PFSK-1 (cell line): Measurements from ENCODE around the gene PDZD2.

Source experiments
- FOXP2 ChIP-seq: optimal IDR thresholded peaks from 2 replicates; pipeline ENCODE3; 2011; ENCODE audit warnings: borderline replicate concordance, control low read depth, inconsistent platforms; ENCODE audit not compliant: insufficient read depth; ENCODE audit errors: extremely low read length, extremely low read depth
- POLR2AphosphoS5 ChIP-seq: IDR thresholded peaks from 2 replicates; pipeline ENCODE4 v1.6.1; 2012; ENCODE audit warnings: low read depth, mild to moderate bottlenecking, control low read depth, low read length, moderate library complexity
- REST ChIP-seq, 2 experiments: IDR thresholded peaks; 2 replicates each; pipeline versions ENCODE4 v1.6.1 to v1.8.0; 2011 to 2012; ENCODE audit warnings: low read depth in 2 of 2, low read length in 2 of 2, control low read depth in 1 of 2, inconsistent platforms in 1 of 2, mild to moderate bottlenecking in 1 of 2, moderate library complexity in 1 of 2; ENCODE audit not compliant: insufficient read depth in 1 of 2
- SIN3A ChIP-seq: IDR thresholded peaks from 2 replicates; pipeline ENCODE4 v1.6.1; 2012; ENCODE audit warnings: mild to moderate bottlenecking, low read length, moderate library complexity, borderline replicate concordance; ENCODE audit not compliant: insufficient read depth
- TAF1 ChIP-seq: IDR thresholded peaks from 2 replicates; pipeline ENCODE4 v1.6.1; 2012; ENCODE audit warnings: low read length, control low read depth, borderline replicate concordance; ENCODE audit not compliant: insufficient read depth

The PDZD2 gene

GRCh38 chr5:31688515-31689092 lies 49.7 kb downstream of the PDZD2 start:
- TF ChIP-seq SIN3A (no peak), FOXP2 (no peak), REST (IDR thresholded peaks at IDR 0.05; ENCODE audit: insufficient read depth in 1 of 2, low read depth in 2 of 2, low read length in 2 of 2) (no peak), POLR2AphosphoS5 (no peak), TAF1 (no peak)

- no peak for TF ChIP-seq POLR2AphosphoS5
These were observed 53.8 kb downstream of the PDZD2 start for GRCh38 chr5:31692561-31693221.

- TF ChIP-seq TAF1 (no peak), REST (IDR thresholded peaks at IDR 0.05; ENCODE audit: insufficient read depth in 1 of 2, low read depth in 2 of 2, low read length in 2 of 2) (no peak), SIN3A (no peak), POLR2AphosphoS5 (no peak), FOXP2 (no peak)
These were observed 59.7 kb downstream of the PDZD2 start for GRCh38 chr5:31698673-31699072.

- TF ChIP-seq FOXP2 (no peak), SIN3A (no peak), POLR2AphosphoS5 (no peak), REST (IDR thresholded peaks at IDR 0.05; ENCODE audit: insufficient read depth in 1 of 2, low read depth in 2 of 2, low read length in 2 of 2) (no peak), TAF1 (no peak)
These were observed 62.8 kb downstream of the PDZD2 start for GRCh38 chr5:31701642-31702299.

GRCh38 chr5:31702712-31703111 lies 63.8 kb downstream of the PDZD2 start:
- no peak for TF ChIP-seq POLR2AphosphoS5
- TF ChIP-seq FOXP2 = no peak
- no peak for TF ChIP-seq TAF1
- TF ChIP-seq REST (IDR thresholded peaks at IDR 0.05; ENCODE audit: insufficient read depth in 1 of 2, low read depth in 2 of 2, low read length in 2 of 2) = no peak
- TF ChIP-seq SIN3A = no peak
